GM19438 (cell line): ENCODE measurements around the gene EHD4.

Experiments used
- ATAC-seq: cut with Tn5 transposase; IDR thresholded peaks from one replicate; pipeline ENCODE4 v1.9.1; 2021; ENCODE audit warnings: low read depth; ENCODE audit not compliant: unreplicated experiment

Gene EHD4

GRCh38 chr15:41995476-41995855 is 23.1 kb upstream of the EHD4 start:
- ATAC-seq: no peak

GRCh38 chr15:41994772-41995475 is 22.6 kb upstream of the EHD4 start:
- ATAC-seq: no peak

- no peak for ATAC-seq
These were observed 21.9 kb upstream of the EHD4 start for GRCh38 chr15:41994171-41994650.

- ATAC-seq: no peak
These were observed 21.3 kb upstream of the EHD4 start for GRCh38 chr15:41993472-41994170.

- ATAC-seq: no peak
These were observed 20.4 kb upstream of the EHD4 start for GRCh38 chr15:41992803-41993190.

GRCh38 chr15:41992151-41992802 is 19.9 kb upstream of the EHD4 start:
- no peak for ATAC-seq

GRCh38 chr15:41990691-41991090 is 18.3 kb upstream of the EHD4 start:
- ATAC-seq: no peak

- ATAC-seq: no peak
These were observed 17.9 kb upstream of the EHD4 start for GRCh38 chr15:41990243-41990605.

GRCh38 chr15:41989573-41990242 is 17.4 kb upstream of the EHD4 start:
- no peak for ATAC-seq

- ATAC-seq: no peak
These were observed 16.7 kb upstream of the EHD4 start for GRCh38 chr15:41988896-41989572.

GRCh38 chr15:41987925-41988275 is 15.5 kb upstream of the EHD4 start:
- ATAC-seq: no peak

- no peak for ATAC-seq
These were observed 15.0 kb upstream of the EHD4 start for GRCh38 chr15:41987246-41987924.

GRCh38 chr15:41985236-41986160 is 13.1 kb upstream of the EHD4 start:
- ATAC-seq: no peak

- no peak for ATAC-seq
These were observed 12.3 kb upstream of the EHD4 start for GRCh38 chr15:41984622-41985021.

GRCh38 chr15:41983621-41984571 is 11.5 kb upstream of the EHD4 start:
- no peak for ATAC-seq

GRCh38 chr15:41983221-41983620 is 10.9 kb upstream of the EHD4 start:
- ATAC-seq: no peak

- ATAC-seq: no peak
These were observed 10.0 kb upstream of the EHD4 start for GRCh38 chr15:41982133-41982930.
